ENCODE measurements around the gene FAM163A. TPM values are rescaled to one million over a fixed set of nuclear protein-coding genes. Genes with fewer than 3 reads are reported as not detected.
"Not testable (repeated sequence)": the region's sequence is repeated elsewhere in the genome, so short reads cannot be mapped to it uniquely, and the experiment has no call there.

The FAM163A gene
- total RNA-seq, 1 experiment from 2014 or later, result not detected

- not testable (repeated sequence) for H3K36me3 ChIP-seq (ENCODE audit: insufficient read depth, low read length); H3K4me1 ChIP-seq (ENCODE audit: low read length); DNase-seq; H2AFZ ChIP-seq (ENCODE audit: low read length); H3K79me2 ChIP-seq (ENCODE audit: low read length); H4K20me1 ChIP-seq (ENCODE audit: insufficient read depth, low read depth, low read length); H3K4me2 ChIP-seq (ENCODE audit: low read depth, low read length, poor library complexity, severe bottlenecking); H3K4me3 ChIP-seq (ENCODE audit: low read length); H3K27ac ChIP-seq (ENCODE audit: low read length); H3K9me3 ChIP-seq (ENCODE audit: low read length); H3K9ac ChIP-seq (ENCODE audit: low read length); H3K27me3 ChIP-seq (ENCODE audit: low read length); H3K9me2 ChIP-seq (replicated peaks; ENCODE audit: insufficient read depth, low read length)
Measured at GRCh38 chr1:179836686-179837445, 93.8 kb downstream of the FAM163A start.

- H2AFZ ChIP-seq (ENCODE audit: low read length), result no peak overlapping the region
- peaks cover 15% of the 10 kb centered on the region for H3K36me3 ChIP-seq (ENCODE audit: insufficient read depth, low read length)
- H3K4me1 ChIP-seq (ENCODE audit: low read length), result no peaks in the 10 kb centered on the region
- no peak overlapping the region for H3K9ac ChIP-seq (ENCODE audit: low read length)
- H3K4me2 ChIP-seq (ENCODE audit: low read depth, low read length, poor library complexity, severe bottlenecking), result no peak overlapping the region
- no peaks in the 10 kb centered on the region for H3K27me3 ChIP-seq (ENCODE audit: low read length)
- H3K27ac ChIP-seq (ENCODE audit: low read length), result no peak overlapping the region
- no peak for DNase-seq
- 0 out of 2 replicates have a peak, but pooled peaks cover 2% of the 10 kb centered on the region for H3K79me2 ChIP-seq (ENCODE audit: low read length)
- no peaks in the 10 kb centered on the region for H3K9me2 ChIP-seq (replicated peaks; ENCODE audit: insufficient read depth, low read length)
- H4K20me1 ChIP-seq (ENCODE audit: insufficient read depth, low read depth, low read length), result no peaks in the 10 kb centered on the region
- H3K4me3 ChIP-seq (ENCODE audit: low read length), result no peak overlapping the region
- no peaks in the 10 kb centered on the region for H3K9me3 ChIP-seq (ENCODE audit: low read length)
Measured at GRCh38 chr1:179840107-179840506, 97.0 kb downstream of the FAM163A start.

GRCh38 chr1:179848233-179848632 is 105.1 kb downstream of the FAM163A start:
- Histone ChIP-seq H3K4me3 (ENCODE audit: low read length) (no peak overlapping the region), H3K4me1 (ENCODE audit: low read length) (no peaks in the 10 kb centered on the region; the same call in 1 of the 2 replicates), H3K27ac (ENCODE audit: low read length) (no peak overlapping the region), H4K20me1 (ENCODE audit: insufficient read depth, low read depth, low read length) (no peaks in the 10 kb centered on the region), H2AFZ (ENCODE audit: low read length) (no peak overlapping the region), H3K27me3 (ENCODE audit: low read length) (no peaks in the 10 kb centered on the region), H3K9me2 (replicated peaks; ENCODE audit: insufficient read depth, low read length) (no peaks in the 10 kb centered on the region), H3K9ac (ENCODE audit: low read length) (no peak overlapping the region), H3K4me2 (ENCODE audit: low read depth, low read length, poor library complexity, severe bottlenecking) (no peak overlapping the region), H3K9me3 (ENCODE audit: low read length) (no peaks in the 10 kb centered on the region), H3K79me2 (ENCODE audit: low read length) (no peaks in the 10 kb centered on the region), H3K36me3 (ENCODE audit: insufficient read depth, low read length) (peaks cover 56% of the 10 kb centered on the region)
- DNase-seq, result no peak

GRCh38 chr1:179853102-179853501 is 110.0 kb downstream of the FAM163A start:
- H3K9me3 ChIP-seq (ENCODE audit: low read length), result no peaks in the 10 kb centered on the region
- no peak overlapping the region for H3K27ac ChIP-seq (ENCODE audit: low read length)
- no peaks in the 10 kb centered on the region; the same call in 1 of the 2 replicates for H3K4me1 ChIP-seq (ENCODE audit: low read length)
- no peak overlapping the region for H3K4me2 ChIP-seq (ENCODE audit: low read depth, low read length, poor library complexity, severe bottlenecking)
- peaks cover 22% of the 10 kb centered on the region for H3K36me3 ChIP-seq (ENCODE audit: insufficient read depth, low read length)
- H3K9ac ChIP-seq (ENCODE audit: low read length), result no peak overlapping the region
- no peaks in the 10 kb centered on the region for H3K9me2 ChIP-seq (replicated peaks; ENCODE audit: insufficient read depth, low read length)
- no peak overlapping the region for H2AFZ ChIP-seq (ENCODE audit: low read length)
- no peaks in the 10 kb centered on the region for H4K20me1 ChIP-seq (ENCODE audit: insufficient read depth, low read depth, low read length)
- H3K79me2 ChIP-seq (ENCODE audit: low read length), result 0 out of 2 replicates have a peak, but pooled peaks cover 4% of the 10 kb centered on the region
- H3K27me3 ChIP-seq (ENCODE audit: low read length), result no peaks in the 10 kb centered on the region
- no peak for DNase-seq
- H3K4me3 ChIP-seq (ENCODE audit: low read length), result no peak overlapping the region

GRCh38 chr1:179855831-179856230 is 112.7 kb downstream of the FAM163A start:
- H3K27me3 ChIP-seq (ENCODE audit: low read length); H3K9ac ChIP-seq (ENCODE audit: low read length); H3K4me1 ChIP-seq (ENCODE audit: low read length); H3K9me2 ChIP-seq (replicated peaks; ENCODE audit: insufficient read depth, low read length); H3K79me2 ChIP-seq (ENCODE audit: low read length); H3K36me3 ChIP-seq (ENCODE audit: insufficient read depth, low read length); H3K4me2 ChIP-seq (ENCODE audit: low read depth, low read length, poor library complexity, severe bottlenecking); DNase-seq; H2AFZ ChIP-seq (ENCODE audit: low read length); H3K9me3 ChIP-seq (ENCODE audit: low read length); H3K4me3 ChIP-seq (ENCODE audit: low read length); H4K20me1 ChIP-seq (ENCODE audit: insufficient read depth, low read depth, low read length); H3K27ac ChIP-seq (ENCODE audit: low read length): not testable (repeated sequence)

- no peaks in the 10 kb centered on the region for H4K20me1 ChIP-seq (ENCODE audit: insufficient read depth, low read depth, low read length)
- H3K27me3 ChIP-seq (ENCODE audit: low read length), result no peaks in the 10 kb centered on the region
- peaks cover 5% of the 10 kb centered on the region for H3K36me3 ChIP-seq (ENCODE audit: insufficient read depth, low read length)
- H3K27ac ChIP-seq (ENCODE audit: low read length), result no peak overlapping the region
- H3K9me3 ChIP-seq (ENCODE audit: low read length), result no peaks in the 10 kb centered on the region
- H2AFZ ChIP-seq (ENCODE audit: low read length), result no peak overlapping the region
- H3K9ac ChIP-seq (ENCODE audit: low read length), result no peak overlapping the region
- no peaks in the 10 kb centered on the region; the same call in 1 of the 2 replicates for H3K4me1 ChIP-seq (ENCODE audit: low read length)
- H3K4me2 ChIP-seq (ENCODE audit: low read depth, low read length, poor library complexity, severe bottlenecking), result no peak overlapping the region
- H3K4me3 ChIP-seq (ENCODE audit: low read length), result no peak overlapping the region
- DNase-seq, result no peak
- no peaks in the 10 kb centered on the region for H3K9me2 ChIP-seq (replicated peaks; ENCODE audit: insufficient read depth, low read length)
- peaks cover 7% of the 10 kb centered on the region for H3K79me2 ChIP-seq (ENCODE audit: low read length)
Measured at GRCh38 chr1:179856296-179856695, 113.2 kb downstream of the FAM163A start.

GRCh38 chr1:179857009-179857408 is 113.9 kb downstream of the FAM163A start:
- no peaks in the 10 kb centered on the region for H3K9me2 ChIP-seq (replicated peaks; ENCODE audit: insufficient read depth, low read length)
- no peak overlapping the region for H3K4me2 ChIP-seq (ENCODE audit: low read depth, low read length, poor library complexity, severe bottlenecking)
- DNase-seq, result no peak
- no peaks in the 10 kb centered on the region for H3K27me3 ChIP-seq (ENCODE audit: low read length)
- H3K9ac ChIP-seq (ENCODE audit: low read length), result no peak overlapping the region
- no peak overlapping the region for H3K4me3 ChIP-seq (ENCODE audit: low read length)
- H4K20me1 ChIP-seq (ENCODE audit: insufficient read depth, low read depth, low read length), result no peaks in the 10 kb centered on the region
- peaks cover 13% of the 10 kb centered on the region for H3K79me2 ChIP-seq (ENCODE audit: low read length)
- no peaks in the 10 kb centered on the region; the same call in 1 of the 2 replicates for H3K36me3 ChIP-seq (ENCODE audit: insufficient read depth, low read length)
- no peaks in the 10 kb centered on the region; the same call in 1 of the 2 replicates for H3K4me1 ChIP-seq (ENCODE audit: low read length)
- H3K27ac ChIP-seq (ENCODE audit: low read length), result no peak overlapping the region
- H3K9me3 ChIP-seq (ENCODE audit: low read length), result no peaks in the 10 kb centered on the region
- no peak overlapping the region for H2AFZ ChIP-seq (ENCODE audit: low read length)

- Histone ChIP-seq H3K4me2 (ENCODE audit: low read depth, low read length, poor library complexity, severe bottlenecking) (no peak overlapping the region), H3K27ac (ENCODE audit: low read length) (no peak overlapping the region), H3K9me2 (replicated peaks; ENCODE audit: insufficient read depth, low read length) (no peaks in the 10 kb centered on the region), H3K79me2 (ENCODE audit: low read length) (peaks cover 37% of the 10 kb centered on the region), H3K4me3 (ENCODE audit: low read length) (no peak overlapping the region), H3K27me3 (ENCODE audit: low read length) (no peaks in the 10 kb centered on the region), H3K36me3 (ENCODE audit: insufficient read depth, low read length) (peaks cover 20% of the 10 kb centered on the region; the same call in 1 of the 2 replicates), H2AFZ (ENCODE audit: low read length) (no peak overlapping the region), H3K9me3 (ENCODE audit: low read length) (no peaks in the 10 kb centered on the region), H3K4me1 (ENCODE audit: low read length) (no peaks in the 10 kb centered on the region), H4K20me1 (ENCODE audit: insufficient read depth, low read depth, low read length) (no peaks in the 10 kb centered on the region), H3K9ac (ENCODE audit: low read length) (no peak overlapping the region)
- no peak for DNase-seq
Measured at GRCh38 chr1:179860652-179861051, 117.6 kb downstream of the FAM163A start.
